NCI-H2196 treated with DMSO at 0.1 percent for 48 hours (cell line): ENCODE results near the gene PON3.

Experiments
- DNase-seq: peaks from one replicate; lab custom pipeline; 2025; ENCODE audit not compliant: unreplicated experiment; lab: John Stamatoyannopoulos, UW

Gene PON3

GRCh38 chr7:95309951-95310350, 86.2 kb downstream of the PON3 start:
- no peak for DNase-seq
